Measurements from ENCODE around the gene DMD. TPM values are rescaled to one million over a fixed set of nuclear protein-coding genes. Genes with fewer than 3 reads are reported as not detected.
"Not testable (repeated sequence)": the region's sequence is repeated elsewhere in the genome, so short reads cannot be mapped to it uniquely, and the experiment has no call there.

DMD gene
- total and polyA plus RNA-seq, 2 donors from 2014 or later, result 4.2 to 17.9 TPM

DNA sequence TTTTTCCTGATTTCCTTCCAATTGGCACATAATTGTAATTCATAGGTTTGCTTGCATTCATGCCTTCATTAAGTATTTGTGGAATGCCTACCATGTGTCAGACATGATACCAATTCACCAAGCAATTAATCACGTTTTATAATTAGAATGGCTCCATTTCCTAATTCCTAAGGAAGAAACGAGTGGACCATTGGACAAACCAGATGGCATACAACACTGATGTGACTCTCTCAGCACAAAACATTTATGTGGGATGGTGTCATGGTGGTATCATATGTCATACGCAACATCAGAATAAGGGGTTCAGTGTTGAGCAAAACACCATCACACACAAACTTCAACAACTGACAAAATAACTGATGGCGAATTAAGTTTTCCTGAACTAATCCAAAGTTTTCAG, 502.8 kb downstream of the DMD start:
- Histone ChIP-seq H3K27me3 (ENCODE audit: control insufficient read depth, insufficient read depth, low read length) (no peaks in the 10 kb centered on the region), H3K4me3 (ENCODE audit: low read length in 3 of 3) (no peak overlapping the region), H3K27ac (ENCODE audit: low read depth in 2 of 2, low read length in 2 of 2) (no peak overlapping the region), H3K4me1 (ENCODE audit: control insufficient read depth in 2 of 3, insufficient read depth in 2 of 3, low read depth in 1 of 3, low read length in 3 of 3) (no peaks in the 10 kb centered on the region), H3K36me3 (ENCODE audit: control insufficient read depth in 2 of 3, insufficient read depth in 3 of 3, low read length in 3 of 3) (no peaks in the 10 kb centered on the region), H3K9ac (ENCODE audit: low read length in 3 of 3) (no peak overlapping the region), H3K9me3 (ENCODE audit: control insufficient read depth in 2 of 3, insufficient read depth in 1 of 3, low read length in 3 of 3) (no peaks in the 10 kb centered on the region)
- DNase-seq (no peak), FAIRE-seq (no peak)
- intact Hi-C loops (cut with DNase I), result no loop called here
- TF ChIP-seq, protein P1, sequence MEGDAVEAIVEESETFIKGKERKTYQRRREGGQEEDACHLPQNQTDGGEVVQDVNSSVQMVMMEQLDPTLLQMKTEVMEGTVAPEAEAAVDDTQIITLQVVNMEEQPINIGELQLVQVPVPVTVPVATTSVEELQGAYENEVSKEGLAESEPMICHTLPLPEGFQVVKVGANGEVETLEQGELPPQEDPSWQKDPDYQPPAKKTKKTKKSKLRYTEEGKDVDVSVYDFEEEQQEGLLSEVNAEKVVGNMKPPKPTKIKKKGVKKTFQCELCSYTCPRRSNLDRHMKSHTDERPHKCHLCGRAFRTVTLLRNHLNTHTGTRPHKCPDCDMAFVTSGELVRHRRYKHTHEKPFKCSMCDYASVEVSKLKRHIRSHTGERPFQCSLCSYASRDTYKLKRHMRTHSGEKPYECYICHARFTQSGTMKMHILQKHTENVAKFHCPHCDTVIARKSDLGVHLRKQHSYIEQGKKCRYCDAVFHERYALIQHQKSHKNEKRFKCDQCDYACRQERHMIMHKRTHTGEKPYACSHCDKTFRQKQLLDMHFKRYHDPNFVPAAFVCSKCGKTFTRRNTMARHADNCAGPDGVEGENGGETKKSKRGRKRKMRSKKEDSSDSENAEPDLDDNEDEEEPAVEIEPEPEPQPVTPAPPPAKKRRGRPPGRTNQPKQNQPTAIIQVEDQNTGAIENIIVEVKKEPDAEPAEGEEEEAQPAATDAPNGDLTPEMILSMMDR (IDR thresholded peaks at IDR 0.05; ENCODE audit: borderline replicate concordance, extremely low read depth, insufficient read depth), result no peak

DNA sequence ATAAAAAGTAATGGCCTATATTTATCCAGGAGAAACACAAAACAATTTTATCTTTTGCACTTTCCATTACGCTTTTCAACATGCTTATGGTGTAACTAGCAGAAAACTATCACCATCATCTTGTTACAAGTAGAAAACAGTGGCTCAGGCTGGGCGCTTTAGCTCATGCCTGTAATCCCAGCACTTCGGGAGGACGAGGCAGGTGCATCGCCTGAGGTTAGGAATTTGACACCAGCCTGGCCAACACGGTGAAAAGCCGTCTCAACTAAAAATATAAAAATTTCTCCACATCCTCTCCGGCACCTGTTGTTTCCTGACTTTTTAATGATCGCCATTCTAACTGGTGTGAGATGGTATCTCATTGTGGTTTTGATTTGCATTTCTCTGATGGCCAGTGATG, 506.0 kb downstream of the DMD start:
- H3K27me3 ChIP-seq (ENCODE audit: control insufficient read depth, insufficient read depth, low read length); H3K27ac ChIP-seq (ENCODE audit: low read depth in 2 of 2, low read length in 2 of 2); FAIRE-seq; H3K4me1 ChIP-seq (ENCODE audit: control insufficient read depth in 2 of 3, insufficient read depth in 2 of 3, low read depth in 1 of 3, low read length in 3 of 3); H3K9me3 ChIP-seq (ENCODE audit: control insufficient read depth in 2 of 3, insufficient read depth in 1 of 3, low read length in 3 of 3); intact Hi-C loops (cut with DNase I); H3K4me3 ChIP-seq (ENCODE audit: low read length in 3 of 3); H3K36me3 ChIP-seq (ENCODE audit: control insufficient read depth in 2 of 3, insufficient read depth in 3 of 3, low read length in 3 of 3); H3K9ac ChIP-seq (ENCODE audit: low read length in 3 of 3); DNase-seq: not testable (repeated sequence)

DNA sequence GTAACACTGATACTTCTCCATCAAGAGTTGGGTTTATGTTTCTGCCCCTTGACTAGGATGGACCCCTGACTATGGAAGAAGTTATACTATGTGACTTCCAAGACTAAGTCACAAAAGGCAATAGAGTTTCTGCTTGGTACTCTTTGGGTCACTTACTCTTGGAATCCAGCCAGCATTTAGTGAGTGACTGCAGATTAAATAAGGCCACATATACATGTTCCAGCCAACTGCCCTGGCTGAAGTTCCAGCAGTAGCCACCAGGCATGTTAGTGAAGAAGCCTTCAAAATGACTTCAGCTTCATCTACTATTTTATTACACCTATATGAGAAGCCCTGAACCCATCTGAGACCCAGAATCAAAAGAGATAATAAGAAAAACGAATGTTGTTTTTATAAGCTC, 524.0 kb downstream of the DMD start:
- H3K27ac ChIP-seq (ENCODE audit: low read depth in 2 of 2, low read length in 2 of 2), result no peak overlapping the region
- H3K4me1 ChIP-seq (ENCODE audit: control insufficient read depth in 2 of 3, insufficient read depth in 2 of 3, low read depth in 1 of 3, low read length in 3 of 3), result no peaks in the 10 kb centered on the region
- H3K4me3 ChIP-seq (ENCODE audit: low read length in 3 of 3), result no peak overlapping the region
- H3K9me3 ChIP-seq (ENCODE audit: control insufficient read depth in 2 of 3, insufficient read depth in 1 of 3, low read length in 3 of 3), result no peaks in the 10 kb centered on the region
- no peak overlapping the region for H3K9ac ChIP-seq (ENCODE audit: low read length in 3 of 3)
- FAIRE-seq (no peak), DNase-seq (no peak)
- H3K27me3 ChIP-seq (ENCODE audit: control insufficient read depth, insufficient read depth, low read length), result no peaks in the 10 kb centered on the region
- TF ChIP-seq, protein P1 (IDR thresholded peaks at IDR 0.05; ENCODE audit: borderline replicate concordance, extremely low read depth, insufficient read depth), result no peak
- intact Hi-C loops (cut with DNase I), result no loop called here
- no peaks in the 10 kb centered on the region for H3K36me3 ChIP-seq (ENCODE audit: control insufficient read depth in 2 of 3, insufficient read depth in 3 of 3, low read length in 3 of 3)

DNA sequence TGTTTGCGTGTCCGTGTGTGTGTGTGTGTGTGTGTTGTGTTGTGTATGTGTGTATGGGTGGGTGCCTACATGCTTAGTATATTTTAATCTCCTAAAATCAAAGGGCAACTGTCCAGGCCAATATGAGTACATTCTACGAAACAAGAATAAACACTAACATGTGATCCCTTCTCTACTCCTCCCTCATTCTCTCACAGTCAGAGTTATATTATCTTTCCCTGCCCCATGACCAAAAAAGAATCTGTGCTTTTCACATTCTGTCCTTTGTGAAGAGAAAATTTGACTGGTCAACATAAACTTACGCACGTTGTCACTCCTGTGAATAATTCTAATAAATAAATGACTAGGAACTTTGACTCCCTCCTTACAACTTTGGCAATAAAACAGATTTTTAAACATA, 532.9 kb downstream of the DMD start:
- no peaks in the 10 kb centered on the region for H3K4me1 ChIP-seq (ENCODE audit: control insufficient read depth in 2 of 3, insufficient read depth in 2 of 3, low read depth in 1 of 3, low read length in 3 of 3)
- no peak for DNase-seq
- H3K9ac ChIP-seq (ENCODE audit: low read length in 3 of 3), result no peak overlapping the region
- no peaks in the 10 kb centered on the region for H3K9me3 ChIP-seq (ENCODE audit: control insufficient read depth in 2 of 3, insufficient read depth in 1 of 3, low read length in 3 of 3)
- no peak overlapping the region for H3K27ac ChIP-seq (ENCODE audit: low read depth in 2 of 2, low read length in 2 of 2)
- intact Hi-C loops (cut with DNase I), result no loop called here
- TF ChIP-seq, protein P1 (IDR thresholded peaks at IDR 0.05; ENCODE audit: borderline replicate concordance, extremely low read depth, insufficient read depth), result no peak
- FAIRE-seq, result no peak
- no peak overlapping the region for H3K4me3 ChIP-seq (ENCODE audit: low read length in 3 of 3)
- H3K27me3 ChIP-seq (ENCODE audit: control insufficient read depth, insufficient read depth, low read length), result no peaks in the 10 kb centered on the region
- no peaks in the 10 kb centered on the region for H3K36me3 ChIP-seq (ENCODE audit: control insufficient read depth in 2 of 3, insufficient read depth in 3 of 3, low read length in 3 of 3)

Data from kidney (tissue), 14 donors.